Lung (tissue), 12 donors: ENCODE measurements around the gene CDC42. TPM values are rescaled to one million over a fixed set of nuclear protein-coding genes. Genes with fewer than 3 reads are reported as not detected.

ENCODE experiments used
- ATAC-seq: fragments of 200-7000 bp; cut with Tn5 transposase; one replicate; pipeline ENCODE4 v1.9.1; 2020; ENCODE audit warnings: moderate number of reproducible peaks; ENCODE audit not compliant: insufficient read depth, low FRiP score
- DNase-seq, 3 donors: peaks; one replicate each; pipeline ENCODE4 v3.0.0-alpha.2; 2013 to 2017
- H3K27ac ChIP-seq, 2 donors: one replicate each; pipeline ENCODE4 v1.5.1; 2013; ENCODE audit warnings: mild to moderate bottlenecking in 2 of 2, moderate library complexity in 2 of 2, control low read depth in 1 of 2, inconsistent platforms in 1 of 2, low read depth in 1 of 2, low read length in 1 of 2
- H3K27me3 ChIP-seq, 3 donors: one replicate each; pipeline ENCODE4 v1.5.1; 2013; ENCODE audit warnings: low read length in 2 of 3; ENCODE audit not compliant: control insufficient read depth in 3 of 3, insufficient read depth in 3 of 3
- H3K36me3 ChIP-seq, 4 donors: one replicate each; pipeline ENCODE4 v1.5.1; 2013; ENCODE audit warnings: low read length in 4 of 4, mild to moderate bottlenecking in 1 of 4, moderate library complexity in 1 of 4; ENCODE audit not compliant: control insufficient read depth in 4 of 4, insufficient read depth in 4 of 4
- H3K4me1 ChIP-seq, 5 donors: one replicate each; pipeline ENCODE4 v1.5.1; 2013; ENCODE audit warnings: low read length in 5 of 5, mild to moderate bottlenecking in 2 of 5, moderate library complexity in 1 of 5; ENCODE audit not compliant: control insufficient read depth in 5 of 5, insufficient read depth in 5 of 5
- H3K4me3 ChIP-seq: one replicate; pipeline ENCODE4 v1.5.1; 2013; ENCODE audit warnings: mild to moderate bottlenecking, control low read depth, moderate library complexity
- H3K9ac ChIP-seq, 2 donors: one replicate each; pipeline ENCODE4 v1.5.1; 2013; ENCODE audit warnings: low read length in 2 of 2, control low read depth in 1 of 2; ENCODE audit not compliant: insufficient read depth in 1 of 2
- H3K9me3 ChIP-seq, 4 donors: one replicate each; pipeline ENCODE4 v1.5.1; 2013; ENCODE audit warnings: low read length in 3 of 4, mild to moderate bottlenecking in 1 of 4, moderate library complexity in 1 of 4; ENCODE audit not compliant: control insufficient read depth in 4 of 4, insufficient read depth in 3 of 4
- WGBS, 2 donors: extraction: QIAGEN DNeasy Blood & Tissue Kit; methylation state at CpG; one replicate each; pipeline ENCODE4 v1.1.7; 2013; 5-methylcytosine and 5-hydroxymethylcytosine counted together
- polyA plus RNA-seq, 2 donors: library from polyadenylated mRNA; stranded (reverse); fragments of 200-250 nt; gene quantifications; one replicate each; pipeline ENCODE4 v1.2.1, GENCODE V29; 2013
- total RNA-seq, 2 donors: library from RNA; depleted of rRNA in 1 of 2; stranded (reverse); fragments of >200 nt in 1 of 2; gene quantifications; one replicate each; pipeline ENCODE4 v1.2.1, GENCODE V29; 2014 to 2021
- TF ChIP-seq, protein P1 (sequence below): IDR thresholded peaks from 2 replicates; pipeline ENCODE4 v1.5.1; 2012; ENCODE audit warnings: mild to moderate bottlenecking; ENCODE audit errors: control extremely low read depth, extremely low read depth
- donor health status: control.
- donor health status: control.
- donor health status: Bipolar disorder and iron deficiency.
- donor health status: healthy.
- donor health status: DM: yes; HTN: yes; CAD: no.

Gene CDC42
- total and polyA plus RNA-seq, 4 donors = 137 to 231 (median 219) TPM

DNA sequence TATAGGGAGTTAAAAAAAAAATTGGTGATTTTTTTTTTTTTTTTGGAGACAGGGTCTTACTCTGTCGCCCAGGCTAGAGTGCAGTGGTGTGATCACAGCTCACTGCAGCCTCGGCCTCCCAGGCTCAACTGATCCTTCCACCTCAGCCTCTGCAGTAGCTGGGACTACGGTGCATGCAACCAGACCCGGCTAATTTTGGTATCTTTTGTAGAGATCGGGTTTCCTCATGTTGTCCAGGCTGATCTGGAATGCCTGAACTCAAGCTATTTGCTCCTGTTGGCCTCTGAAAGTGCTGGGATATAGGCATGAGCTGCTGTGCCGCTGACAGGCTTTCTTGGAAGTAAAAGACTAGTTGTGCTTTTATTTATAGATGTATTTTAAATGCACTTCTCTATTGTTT lies 3.0 kb downstream of the CDC42 start:
- ATAC-seq = no peak
- Histone ChIP-seq H3K4me1 (peaks cover 6 to 29% (median 8%) of the 10 kb centered on the region in 5 donors), H3K27ac (no peak overlapping the region), H3K36me3 (peaks cover 0 to 4% (median 2%) of the 10 kb centered on the region in 4 donors), H3K9me3 (no peaks in the 10 kb centered on the region), H3K4me3 (no peak overlapping the region), H3K9ac (no peak overlapping the region), H3K27me3 (no peaks in the 10 kb centered on the region)
- WGBS, 2 donors = 61 to 69% methylated on average over 6 of the region's 6 CpGs
- TF ChIP-seq, protein P1, sequence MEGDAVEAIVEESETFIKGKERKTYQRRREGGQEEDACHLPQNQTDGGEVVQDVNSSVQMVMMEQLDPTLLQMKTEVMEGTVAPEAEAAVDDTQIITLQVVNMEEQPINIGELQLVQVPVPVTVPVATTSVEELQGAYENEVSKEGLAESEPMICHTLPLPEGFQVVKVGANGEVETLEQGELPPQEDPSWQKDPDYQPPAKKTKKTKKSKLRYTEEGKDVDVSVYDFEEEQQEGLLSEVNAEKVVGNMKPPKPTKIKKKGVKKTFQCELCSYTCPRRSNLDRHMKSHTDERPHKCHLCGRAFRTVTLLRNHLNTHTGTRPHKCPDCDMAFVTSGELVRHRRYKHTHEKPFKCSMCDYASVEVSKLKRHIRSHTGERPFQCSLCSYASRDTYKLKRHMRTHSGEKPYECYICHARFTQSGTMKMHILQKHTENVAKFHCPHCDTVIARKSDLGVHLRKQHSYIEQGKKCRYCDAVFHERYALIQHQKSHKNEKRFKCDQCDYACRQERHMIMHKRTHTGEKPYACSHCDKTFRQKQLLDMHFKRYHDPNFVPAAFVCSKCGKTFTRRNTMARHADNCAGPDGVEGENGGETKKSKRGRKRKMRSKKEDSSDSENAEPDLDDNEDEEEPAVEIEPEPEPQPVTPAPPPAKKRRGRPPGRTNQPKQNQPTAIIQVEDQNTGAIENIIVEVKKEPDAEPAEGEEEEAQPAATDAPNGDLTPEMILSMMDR = no peak
- no peak for DNase-seq

DNA sequence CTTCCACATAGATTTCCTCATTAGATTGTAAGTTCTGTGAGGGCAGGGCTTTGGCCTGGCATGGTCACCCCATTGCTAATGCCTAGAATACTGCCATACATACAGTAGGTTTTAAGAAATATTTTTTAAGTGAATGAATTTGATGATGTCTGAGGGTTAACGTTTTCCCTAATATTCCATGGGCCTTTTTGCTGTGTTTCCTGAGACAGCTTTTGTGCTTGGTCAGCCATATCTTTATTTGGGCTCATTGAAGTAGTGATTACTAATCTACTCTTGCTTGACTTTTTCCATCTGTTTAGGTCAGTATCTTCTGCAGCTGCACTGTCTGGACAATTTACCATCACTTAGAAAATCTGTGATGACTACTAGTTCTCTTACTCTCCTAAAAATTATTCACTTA lies 3.5 kb downstream of the CDC42 start:
- peaks cover 6 to 29% (median 8%) of the 10 kb centered on the region in 5 donors for H3K4me1 ChIP-seq
- no peak overlapping the region for H3K4me3 ChIP-seq
- no peaks in the 10 kb centered on the region for H3K9me3 ChIP-seq
- ATAC-seq (no peak), DNase-seq (peak in 2 of 3 donors; percentile 42 to 67)
- H3K27me3 ChIP-seq = no peaks in the 10 kb centered on the region
- no peak overlapping the region for H3K9ac ChIP-seq
- WGBS, 2 donors = 51 to 60% methylated on average over 1 of the region's 1 CpG
- H3K27ac ChIP-seq = no peak overlapping the region
- TF ChIP-seq, protein P1 = no peak
- peaks cover 0 to 4% (median 2%) of the 10 kb centered on the region in 4 donors for H3K36me3 ChIP-seq

DNA sequence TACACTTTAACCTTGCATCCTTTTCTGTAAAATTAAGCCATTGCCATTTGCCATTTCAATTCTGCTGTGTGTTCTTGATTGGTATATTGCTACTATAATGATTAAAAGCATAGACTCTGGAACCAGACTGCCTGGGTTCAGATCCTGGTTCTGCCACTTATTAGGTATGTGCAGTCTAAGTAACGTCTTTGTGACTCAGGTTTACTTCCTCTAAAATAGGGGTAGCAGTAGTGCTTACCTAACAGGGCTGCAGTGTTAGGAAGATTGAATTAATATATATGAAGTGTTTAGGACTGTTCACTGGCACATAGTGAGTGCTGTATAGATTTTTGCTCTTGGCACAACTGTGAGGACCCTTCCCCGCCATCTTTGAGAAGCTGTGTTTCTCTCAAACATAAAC lies 4.4 kb downstream of the CDC42 start:
- peaks cover 0 to 4% (median 2%) of the 10 kb centered on the region in 4 donors for H3K36me3 ChIP-seq
- TF ChIP-seq, protein P1 = no peak
- DNase-seq (no peak), ATAC-seq (no peak)
- H3K9me3 ChIP-seq = no peaks in the 10 kb centered on the region
- no peak overlapping the region for H3K4me3 ChIP-seq
- no peak overlapping the region for H3K27ac ChIP-seq
- peaks cover 6 to 29% (median 9%) of the 10 kb centered on the region in 5 donors for H3K4me1 ChIP-seq
- 50 to 52% methylated on average over 2 of the region's 2 CpGs for WGBS, 2 donors
- H3K9ac ChIP-seq = no peak overlapping the region
- no peaks in the 10 kb centered on the region for H3K27me3 ChIP-seq

DNA sequence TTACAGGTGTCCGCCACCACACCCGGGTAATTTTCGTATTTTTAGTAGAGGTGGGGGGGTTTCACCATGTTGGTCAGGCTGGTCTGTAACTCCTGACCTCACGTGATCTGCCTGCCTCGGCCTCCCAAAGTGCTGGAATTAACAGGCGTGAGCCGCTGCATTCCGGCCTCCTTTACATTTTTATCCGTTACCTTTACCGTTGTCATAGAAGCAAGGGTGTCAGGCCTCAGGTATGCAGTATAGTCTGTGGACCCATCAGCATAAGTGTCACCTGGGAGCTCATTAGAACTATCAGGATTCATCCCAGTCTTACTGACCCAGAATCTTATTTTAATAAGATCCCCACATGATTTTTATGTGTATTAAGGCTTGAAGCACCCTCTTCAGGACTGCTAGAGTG lies 5.4 kb downstream of the CDC42 start:
- no peak overlapping the region for H3K9ac ChIP-seq
- no peak for ATAC-seq
- no peaks in the 10 kb centered on the region for H3K27me3 ChIP-seq

More for the DNA sequence above, 5.4 kb downstream of the CDC42 start:
- Histone ChIP-seq H3K27ac (no peak overlapping the region), H3K9me3 (no peaks in the 10 kb centered on the region), H3K4me1 (peaks cover 6 to 29% (median 10%) of the 10 kb centered on the region in 5 donors), H3K36me3 (peaks cover 0 to 4% (median 2%) of the 10 kb centered on the region in 4 donors), H3K4me3 (no peak overlapping the region)
- TF ChIP-seq, protein P1 = no peak
- WGBS, 2 donors = 90% methylated on average over 10 of the region's 10 CpGs
- no peak for DNase-seq
